Measurements from ENCODE around the gene CDR2.

GRCh38 chr16:22300427-22301071, 73.9 kb downstream of the CDR2 start:
- TF ChIP-seq CTCF (IDR thresholded peaks at IDR 0.05), result peak; percentile 90
- no peak for TF ChIP-seq POLR2AphosphoS5 (IDR thresholded peaks at IDR 0.05; ENCODE audit: low read depth, low read length)
- TF ChIP-seq TCF7L2 (IDR thresholded peaks at IDR 0.05; ENCODE audit: low read depth, low read length), result no peak

Measured in Panc1 (cell line).